Suppressor macrophage (primary cell): ENCODE measurements around the gene TUBGCP6.

Experiments used
- DNase-seq, 4 experiments: peaks; one replicate each; pipeline ENCODE4 v3.0.0-alpha.2; 2020 to 2022

Gene TUBGCP6

DNA sequence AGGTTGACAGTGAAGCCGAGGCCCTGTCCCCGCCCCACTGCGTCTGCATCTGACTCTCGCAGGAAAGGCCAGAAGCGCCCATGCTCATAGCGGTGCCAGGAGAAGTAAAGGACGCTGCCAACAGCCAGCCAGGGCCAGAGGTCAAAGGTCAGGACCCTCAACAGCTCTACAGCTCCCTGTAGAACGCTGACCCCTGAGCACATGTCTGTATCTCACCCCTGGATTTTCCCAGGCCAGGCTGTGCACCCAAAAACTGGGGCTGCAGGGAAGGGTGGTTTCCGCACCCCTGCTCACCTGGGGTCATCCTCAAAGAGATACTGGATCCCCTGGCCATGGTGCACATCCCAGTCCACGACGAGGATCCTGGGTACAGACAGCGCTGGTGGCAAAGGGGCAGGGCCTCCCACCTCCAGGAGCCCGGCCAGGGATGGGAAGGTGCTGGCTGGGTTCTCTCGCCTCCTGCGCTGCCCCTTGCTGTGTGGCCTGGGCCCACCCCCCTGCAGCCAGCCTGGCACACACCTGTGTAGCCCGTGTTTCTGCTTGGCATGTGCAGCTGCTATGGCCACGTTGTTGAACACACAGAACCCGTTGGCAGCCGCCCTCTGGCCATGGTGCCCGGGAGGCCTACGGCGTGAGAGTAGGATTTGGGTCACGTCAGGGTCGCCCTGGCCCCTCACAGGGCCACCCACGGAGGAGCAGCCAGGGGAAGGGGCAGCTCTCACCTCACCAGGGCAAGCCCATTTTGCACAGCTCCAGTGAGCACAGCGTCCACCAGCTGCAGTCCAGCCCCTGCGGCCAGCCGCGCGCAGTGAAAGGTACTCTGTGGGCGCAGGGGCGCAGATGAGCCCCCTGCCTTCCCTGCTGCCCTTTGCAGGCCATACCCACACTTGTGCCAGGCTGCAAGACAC, 4.8 kb upstream of the TUBGCP6 start:
- DNase-seq, result no peak

DNA sequence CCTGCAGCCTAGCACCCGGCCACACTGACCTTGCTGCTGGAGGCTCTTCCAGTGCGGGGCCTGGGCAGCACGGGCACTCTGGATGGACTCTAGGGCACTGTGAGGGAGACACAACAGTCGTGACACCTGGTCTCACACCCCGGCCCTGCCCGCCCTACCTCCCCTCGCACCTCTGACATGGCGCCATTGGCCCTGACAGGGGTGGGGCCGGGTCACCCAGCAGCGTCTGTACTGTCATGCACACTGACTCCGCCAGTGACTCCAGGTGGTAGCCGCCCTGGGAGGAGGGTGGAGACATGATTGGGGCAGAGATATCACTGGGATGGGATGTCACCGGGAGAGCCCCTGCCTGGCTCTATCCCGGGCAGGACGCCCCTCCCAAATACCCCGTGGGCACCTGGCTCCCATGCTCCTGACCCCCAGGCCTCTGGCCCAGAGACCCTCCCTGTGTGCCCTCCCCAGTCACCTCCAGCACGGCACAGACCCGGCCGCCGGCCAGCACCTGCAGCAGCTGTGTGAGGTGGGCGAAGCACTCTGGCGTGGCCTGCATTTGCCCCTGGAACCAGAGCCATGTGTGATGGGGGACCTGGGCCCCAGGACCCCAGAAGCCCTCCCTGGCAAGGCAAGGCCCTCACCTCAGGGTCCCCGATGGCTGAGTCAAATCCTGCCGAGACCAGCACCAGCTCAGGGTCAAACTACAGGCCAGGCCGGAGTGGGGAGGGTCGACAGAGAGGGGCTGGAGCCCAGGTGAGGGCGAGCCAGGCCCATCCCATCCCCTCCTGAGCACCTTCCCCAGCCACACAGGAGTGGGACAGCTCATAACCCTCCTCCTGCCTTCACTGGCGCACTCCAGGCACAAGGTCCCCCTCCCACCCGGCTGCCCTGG, 3.6 kb upstream of the TUBGCP6 start:
- no peak for DNase-seq

DNA sequence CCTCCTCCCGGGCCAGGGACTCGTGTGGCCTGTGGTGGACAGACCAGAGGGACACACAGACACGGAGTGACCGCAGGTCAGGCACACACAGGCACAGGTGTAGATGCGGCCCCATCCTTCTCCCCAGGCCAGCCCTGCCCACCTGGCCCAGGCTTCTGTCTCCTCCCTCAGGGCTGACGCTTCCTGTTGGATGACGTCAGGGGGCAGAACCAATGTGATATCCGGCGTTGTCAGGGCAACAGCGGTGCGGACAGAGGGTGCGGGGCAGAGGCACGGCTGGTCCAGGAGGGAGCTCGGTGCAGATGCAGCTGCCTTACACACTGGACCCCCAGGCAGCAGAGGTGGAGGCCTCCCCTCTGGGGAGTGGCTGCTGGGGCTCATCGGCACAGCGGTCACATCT, 2.9 kb upstream of the TUBGCP6 start:
- peak in 3 of 4 experiments; percentile 18 to 43 (median 39) for DNase-seq

DNA sequence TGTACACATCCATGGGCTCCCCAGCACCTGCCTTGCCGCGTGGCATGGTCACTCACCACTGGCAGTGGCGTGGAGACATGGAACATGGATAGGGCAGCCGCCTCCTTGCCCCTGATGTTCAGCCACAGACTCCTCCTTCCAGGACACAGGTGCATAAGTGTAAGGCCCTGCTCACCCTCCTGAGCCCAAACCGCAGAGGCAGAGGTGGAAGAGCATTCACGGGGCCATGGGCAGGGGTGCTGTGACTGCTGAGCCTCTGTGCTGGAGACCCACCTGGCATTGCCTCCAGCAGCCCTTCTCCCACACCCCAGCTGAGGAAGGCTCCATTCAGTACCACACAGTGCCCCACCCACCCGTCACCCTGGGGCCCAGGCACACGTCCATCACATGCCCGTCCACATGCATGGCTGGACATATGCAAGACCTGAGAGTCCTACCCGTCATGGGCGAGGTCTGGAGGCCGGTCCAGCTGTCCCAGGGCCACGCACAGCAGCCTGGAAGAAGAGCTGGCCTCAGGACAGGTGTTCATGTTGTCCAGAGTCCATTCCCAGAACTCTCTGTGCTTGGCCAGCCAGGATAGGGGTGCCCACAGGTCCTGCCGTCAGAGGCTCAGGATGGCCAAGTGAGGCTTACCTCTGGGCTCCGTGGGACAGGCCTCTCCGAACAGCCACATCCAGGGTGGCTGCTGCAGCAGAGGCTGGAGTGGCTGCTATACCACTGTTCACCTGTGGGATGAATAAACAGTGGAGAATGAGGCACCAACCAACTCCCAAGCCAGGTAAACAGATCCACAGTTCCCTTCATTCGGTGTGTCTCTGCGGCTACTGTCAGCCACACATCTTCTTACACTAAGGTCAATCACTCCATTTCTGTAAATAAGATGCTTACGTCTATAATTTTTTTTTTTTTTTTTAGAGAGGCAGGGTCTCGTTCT, 1.7 kb upstream of the TUBGCP6 start:
- no peak for DNase-seq

GRCh38 chr22:50245214-50246072, 620 bp upstream of the TUBGCP6 start:
- DNase-seq, result no peak

DNA sequence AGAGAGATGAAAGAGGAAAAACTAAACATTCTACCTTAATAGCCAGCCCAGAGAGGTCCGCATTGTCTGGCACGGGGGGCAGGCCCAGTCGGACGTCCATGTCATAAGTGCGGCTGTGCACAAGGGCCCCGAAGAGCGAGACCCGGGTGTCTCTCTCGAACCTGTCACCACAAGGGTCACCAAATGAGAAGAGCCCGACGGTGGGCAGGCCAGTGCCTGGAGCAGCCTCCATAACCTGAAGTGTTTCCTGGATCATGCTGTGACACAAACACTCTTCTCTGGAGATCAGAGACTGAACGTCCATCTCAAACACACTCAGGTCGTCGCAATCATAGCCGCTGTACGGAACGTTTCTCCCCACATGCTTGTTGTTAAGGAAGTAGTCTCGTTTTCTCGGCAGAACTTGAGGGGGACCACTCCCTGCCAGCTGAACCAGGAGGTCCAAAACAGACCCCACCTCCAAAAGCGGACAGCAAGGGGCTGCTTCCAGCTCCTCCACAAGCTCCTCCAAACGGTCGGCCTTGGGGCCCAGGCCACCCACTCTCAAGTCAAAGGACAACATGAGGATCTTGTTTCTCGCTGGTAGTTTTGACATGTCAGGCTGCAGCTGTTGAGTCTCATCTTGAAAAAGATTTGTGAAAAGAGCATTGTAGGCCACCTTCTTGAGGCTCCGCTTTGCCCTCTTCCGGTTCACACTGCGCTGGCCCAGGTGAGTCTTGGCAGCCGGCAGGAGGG, 971 bp downstream of the TUBGCP6 start:
- DNase-seq, result peak in 3 of 4 experiments; percentile 20 to 39 (median 25)

DNA sequence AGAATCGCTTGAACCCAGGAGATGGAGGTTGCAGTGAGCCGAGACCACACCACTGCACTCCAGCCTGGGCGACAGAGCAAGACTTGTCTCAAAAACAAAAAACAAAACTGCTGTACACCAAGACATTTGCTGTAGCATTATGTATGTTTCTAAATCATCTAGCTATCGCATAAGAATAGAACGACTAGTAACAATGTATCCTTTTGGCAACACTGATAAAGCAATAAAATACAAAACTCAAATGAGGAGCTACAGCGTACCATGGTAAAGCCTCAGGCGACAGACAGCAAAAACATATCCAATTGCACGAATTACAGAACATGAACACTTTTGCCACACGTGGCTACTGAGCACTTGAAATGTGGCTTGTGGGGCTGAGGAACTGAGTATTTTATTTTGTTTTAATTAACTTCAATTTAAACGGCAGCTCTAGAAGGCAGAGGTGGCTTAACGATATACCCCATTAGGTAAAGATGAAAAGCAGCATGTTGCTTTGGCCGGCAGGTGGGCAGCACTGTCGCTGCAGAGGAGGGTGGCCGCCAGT, 2.3 kb downstream of the TUBGCP6 start:
- no peak for DNase-seq

- no peak for DNase-seq
Measured at GRCh38 chr22:50238755-50239154, 6.1 kb downstream of the TUBGCP6 start.

DNA sequence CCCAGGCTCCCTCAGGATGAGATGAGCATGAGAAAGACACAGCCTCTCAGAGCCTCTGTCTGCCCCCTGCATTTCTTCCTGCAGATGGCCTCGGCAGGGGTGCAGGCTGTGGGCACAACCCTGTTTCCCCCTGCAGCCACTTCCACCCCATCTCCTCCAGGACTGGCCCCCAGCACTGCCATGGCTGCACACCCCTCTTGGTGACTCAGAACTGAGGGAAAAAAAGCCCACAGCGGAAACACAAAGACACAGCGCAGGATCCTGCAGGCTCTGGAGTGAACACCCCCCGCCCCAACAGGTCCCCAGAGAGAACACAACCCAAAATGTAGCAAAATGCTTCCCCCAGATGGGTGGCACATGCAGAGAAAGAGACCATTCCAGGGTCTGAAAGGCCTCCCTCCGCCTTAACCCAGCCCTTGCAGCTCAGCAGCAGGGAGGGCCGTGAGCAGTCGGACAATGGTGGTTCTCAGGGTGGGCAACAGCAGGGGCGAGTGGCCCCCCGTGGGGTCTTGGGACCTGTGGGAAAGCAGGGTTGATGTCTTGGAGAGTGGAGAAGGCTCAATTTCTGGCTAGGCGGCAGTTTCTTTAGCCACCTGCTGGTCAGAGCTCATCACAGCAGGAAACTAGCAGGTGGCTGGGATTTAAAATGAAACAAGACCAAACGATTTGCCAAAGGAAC, 8.0 kb downstream of the TUBGCP6 start:
- peak in 3 of 4 experiments; percentile 23 to 36 (median 32) for DNase-seq

- no peak for DNase-seq
Measured at GRCh38 chr22:50233223-50233622, 11.6 kb downstream of the TUBGCP6 start.

DNA sequence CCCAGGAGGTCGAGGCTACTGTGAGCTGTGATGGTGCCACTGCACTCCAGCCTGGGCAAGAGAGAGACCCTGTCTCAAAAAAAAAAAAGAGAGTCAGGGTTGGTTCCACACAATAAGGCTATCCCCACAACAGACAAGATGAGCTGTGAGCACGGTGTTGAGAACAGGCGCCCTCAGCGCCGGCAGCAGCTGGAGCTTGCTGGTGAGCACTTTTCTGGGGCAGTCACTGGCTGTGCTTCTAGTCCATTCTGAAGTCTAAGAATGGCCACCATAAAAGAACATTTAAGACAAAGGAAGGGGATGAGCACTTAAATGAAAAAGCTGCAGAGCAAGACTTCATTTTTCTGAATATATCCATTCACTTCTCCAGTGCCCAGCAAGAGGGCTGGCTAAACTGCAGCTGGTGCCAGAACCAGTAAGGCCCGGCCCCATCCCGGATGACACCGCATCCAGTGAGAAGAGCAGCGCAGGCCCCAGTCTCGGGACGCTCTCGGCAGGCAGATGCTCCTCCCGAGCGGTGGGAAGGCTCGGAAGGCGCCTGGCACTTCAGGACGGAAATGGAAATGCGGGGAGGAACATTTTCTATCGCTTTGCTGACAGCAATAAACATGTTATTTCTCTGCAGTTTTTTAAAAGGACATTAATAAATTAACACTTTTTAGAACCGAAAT, 12.2 kb downstream of the TUBGCP6 start:
- no peak for DNase-seq

DNA sequence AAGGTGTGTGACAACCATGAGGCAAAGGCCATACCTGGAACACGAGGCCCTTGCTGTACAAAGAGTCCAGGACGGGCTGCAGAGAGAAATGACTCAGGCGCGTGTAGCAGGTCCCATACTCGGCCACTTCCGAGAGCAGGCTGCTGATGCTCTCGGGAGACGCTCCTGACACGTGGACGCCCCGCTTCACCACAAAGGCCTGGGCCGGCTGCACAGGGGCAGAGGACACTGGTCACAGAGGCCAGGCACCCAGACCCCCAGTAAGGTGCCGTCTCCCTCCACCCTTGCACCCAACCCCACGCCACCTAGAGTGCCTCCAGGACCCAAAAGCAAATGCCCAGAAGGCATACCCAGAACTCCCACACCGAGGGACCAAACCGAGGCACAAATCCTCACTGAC, 15.5 kb downstream of the TUBGCP6 start:
- no peak for DNase-seq

GRCh38 chr22:50228366-50228765, 16.5 kb downstream of the TUBGCP6 start:
- no peak for DNase-seq

GRCh38 chr22:50227579-50228215, 17.1 kb downstream of the TUBGCP6 start:
- no peak for DNase-seq

DNA sequence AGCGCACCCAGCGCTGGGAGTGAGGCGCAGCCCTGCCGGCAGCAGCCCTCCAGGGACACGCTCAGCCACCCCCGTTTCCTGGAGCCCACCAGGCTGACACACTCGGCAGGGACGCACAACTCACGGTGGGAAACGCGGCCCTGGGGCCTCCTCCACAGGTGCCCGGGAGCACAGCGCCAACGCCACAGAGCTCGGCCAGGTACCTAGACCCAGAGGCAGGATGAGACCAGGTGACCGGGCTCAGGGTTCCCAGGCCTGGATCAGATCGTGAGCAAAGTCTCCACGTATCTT, 18.0 kb downstream of the TUBGCP6 start:
- no peak for DNase-seq

DNA sequence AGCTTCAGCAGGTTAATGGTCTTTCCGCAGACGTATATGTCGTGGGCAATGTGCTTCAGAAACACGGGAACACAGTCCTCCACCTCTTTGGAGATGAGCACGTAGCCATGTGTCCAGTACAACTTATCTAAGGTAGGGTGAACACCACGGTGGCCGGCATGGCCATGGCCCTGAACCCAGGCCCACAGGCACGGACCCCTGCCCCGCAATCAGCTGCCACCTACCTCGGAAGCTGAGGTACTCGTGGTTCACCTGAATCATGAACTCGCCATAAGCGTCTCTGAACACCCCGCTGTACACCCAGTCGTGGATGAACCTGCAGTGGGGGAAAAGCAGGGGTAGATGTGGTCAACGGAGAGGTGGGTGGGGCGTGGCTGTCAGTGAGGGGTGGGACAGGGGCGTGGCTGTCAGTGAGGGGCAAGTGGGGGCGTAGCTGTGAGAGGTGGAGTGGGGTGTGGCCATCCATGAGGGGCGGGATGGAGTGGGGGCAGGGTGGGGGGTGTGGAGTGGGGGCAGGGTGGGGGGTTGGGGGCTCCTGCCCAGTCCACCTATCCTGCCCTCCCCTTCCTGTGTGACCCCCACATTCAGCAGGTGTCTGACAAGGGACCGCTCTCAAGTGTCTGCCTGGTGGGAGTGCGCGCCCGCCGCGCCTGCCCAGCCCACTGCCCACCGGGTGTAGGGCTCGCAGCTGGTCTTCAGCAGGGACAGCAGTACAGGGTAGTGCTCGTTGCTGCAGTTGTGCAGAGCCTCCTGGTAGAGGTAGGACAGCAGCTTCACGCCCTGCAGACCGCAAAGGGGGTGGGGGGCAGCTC, 18.6 kb downstream of the TUBGCP6 start:
- no peak for DNase-seq

GRCh38 chr22:50225200-50225969, 19.4 kb downstream of the TUBGCP6 start:
- no peak for DNase-seq
